Neural cell (in vitro differentiated cells): ENCODE data around the gene LY6G5B. TPM values are rescaled to one million over a fixed set of nuclear protein-coding genes. Genes with fewer than 3 reads are reported as not detected.
A peak's percentile ranks its signal among the peaks of the same experiment; 100 is the strongest.

ENCODE experiments used
- H2AFZ ChIP-seq: fragments of 200-600, 300-800 bp; sonication (generic), shearing (Covaris generic); 2 replicates; pipeline ENCODE4 v1.6.0; 2014; ENCODE audit warnings: low read depth, mild to moderate bottlenecking, antibody characterized with exemption, low read length, moderate library complexity
- H3F3A ChIP-seq: fragments of 200-600 bp; shearing (Covaris generic); 2 replicates; pipeline ENCODE4 v1.6.1; 2016; ENCODE audit warnings: mild to moderate bottlenecking, moderate library complexity, mixed read lengths, antibody characterized with exemption, low read length; ENCODE audit not compliant: insufficient read depth, poor library complexity, severe bottlenecking
- H3K27ac ChIP-seq: fragments of 200-600, 300-800 bp; sonication (generic), shearing (Covaris generic); 2 replicates; pipeline ENCODE4 v1.5.1; 2014; ENCODE audit warnings: mild to moderate bottlenecking, low read length, moderate library complexity
- H3K27me3 ChIP-seq: fragments of 300-800, 200-600 bp; sonication (generic), shearing (Covaris generic); 2 replicates; pipeline ENCODE4 v1.6.0; 2014; ENCODE audit warnings: mild to moderate bottlenecking, low read depth, low read length, moderate library complexity; ENCODE audit not compliant: insufficient read depth
- H3K36me3 ChIP-seq: fragments of 300-800, 200-600 bp; sonication (generic), shearing (Covaris generic); 2 replicates; pipeline ENCODE4 v1.5.1; 2014; ENCODE audit warnings: mild to moderate bottlenecking, antibody characterized with exemption, low read length, moderate library complexity; ENCODE audit not compliant: insufficient read depth
- H3K4me2 ChIP-seq: fragments of 300-800, 200-600 bp; sonication (generic), shearing (Covaris generic); 2 replicates; pipeline ENCODE4 v1.6.0; 2014; ENCODE audit warnings: mild to moderate bottlenecking, low read length
- H3K4me3 ChIP-seq: fragments of 300-800, 200-600 bp; sonication (generic), shearing (Covaris generic); 2 replicates; pipeline ENCODE4 v1.5.1; 2014; ENCODE audit warnings: mild to moderate bottlenecking, low read length, moderate library complexity
- H3K79me2 ChIP-seq: fragments of 200-600 bp; shearing (Covaris generic); replicated peaks from 2 replicates; pipeline ENCODE4 v1.6.0; 2014; ENCODE audit warnings: mild to moderate bottlenecking, low read length, moderate library complexity; ENCODE audit not compliant: insufficient read depth
- H3K9ac ChIP-seq: fragments of 300-800, 200-600 bp; sonication (generic), shearing (Covaris generic); 2 replicates; pipeline ENCODE4 v1.6.1; 2016; ENCODE audit warnings: mild to moderate bottlenecking, low read length, mixed read lengths
- H3K9me2 ChIP-seq: fragments of 200-600 bp; shearing (Covaris generic); 2 replicates; pipeline ENCODE4 v1.6.1; 2016; ENCODE audit warnings: mild to moderate bottlenecking, low read length, mixed read lengths; ENCODE audit not compliant: insufficient read depth
- H3K9me3 ChIP-seq: fragments of 200-600, 300-800 bp; sonication (generic), shearing (Covaris generic); 2 replicates; pipeline ENCODE4 v1.6.1; 2016; ENCODE audit warnings: mild to moderate bottlenecking, mixed run types, low read length, moderate library complexity, mixed read lengths
- H4K20me1 ChIP-seq: fragments of 200-600 bp; shearing (Covaris generic); 2 replicates; pipeline ENCODE4 v1.6.1; 2016; ENCODE audit warnings: mild to moderate bottlenecking, mixed run types; ENCODE audit not compliant: insufficient read depth
- EP300 ChIP-seq: fragments of 450-650 bp; conservative IDR thresholded peaks from 2 replicates; pipeline ENCODE4 v1.6.1; 2014; ENCODE audit warnings: antibody characterized with exemption, mild to moderate bottlenecking, moderate library complexity; ENCODE audit not compliant: poor library complexity, severe bottlenecking
- EZH2 ChIP-seq: fragments of 200-600, 300-800 bp; shearing (Covaris generic), sonication (generic); IDR thresholded peaks from 2 replicates; pipeline ENCODE4 v1.6.1; 2014; ENCODE audit warnings: antibody characterized with exemption, low read length, borderline replicate concordance, mild to moderate bottlenecking; ENCODE audit not compliant: insufficient read depth, poor library complexity, severe bottlenecking
- MXI1 ChIP-seq: fragments of 450-650 bp; conservative IDR thresholded peaks from 2 replicates; pipeline ENCODE4 v1.6.1; 2014; ENCODE audit warnings: antibody characterized with exemption, mild to moderate bottlenecking; ENCODE audit not compliant: poor library complexity, severe bottlenecking
- POLR2AphosphoS5 ChIP-seq: IDR thresholded peaks from 2 replicates; pipeline ENCODE4 v1.6.1; 2012
- RAD21 ChIP-seq: fragments of 450-650 bp; conservative IDR thresholded peaks from 2 replicates; pipeline ENCODE4 v1.6.1; 2014; ENCODE audit warnings: antibody characterized with exemption, mild to moderate bottlenecking, moderate library complexity
- SMC3 ChIP-seq: fragments of 450-650 bp; conservative IDR thresholded peaks from 2 replicates; pipeline ENCODE4 v1.6.1; 2014; ENCODE audit warnings: antibody characterized with exemption, mild to moderate bottlenecking, moderate library complexity; ENCODE audit not compliant: poor library complexity
- TAF1 ChIP-seq: IDR thresholded peaks from 2 replicates; pipeline ENCODE4 v1.6.1; 2012; ENCODE audit warnings: low read depth
- polyA minus RNA-seq: library from RNA; depleted of rRNA, polyadenylated mRNA; stranded (reverse); fragments of >200 nt; gene quantifications from 2 replicates; pipeline ENCODE4 v1.2.3, GENCODE V29; 2014
- polyA plus RNA-seq: library from polyadenylated mRNA; depleted of rRNA; stranded (reverse); fragments of >200 nt; gene quantifications from 2 replicates; pipeline ENCODE4 v1.2.3, GENCODE V29; 2014
- TF ChIP-seq, protein P1 (sequence below): IDR thresholded peaks from 2 replicates; pipeline ENCODE4 v1.6.1; 2012; ENCODE audit warnings: borderline replicate concordance
- TF ChIP-seq, protein P2 (sequence below): fragments of 450-650 bp; IDR thresholded peaks from 2 replicates; pipeline ENCODE4 v1.5.1; 2014; ENCODE audit warnings: antibody characterized with exemption, mild to moderate bottlenecking, moderate library complexity; ENCODE audit not compliant: poor library complexity, severe bottlenecking

The LY6G5B gene, protein sequence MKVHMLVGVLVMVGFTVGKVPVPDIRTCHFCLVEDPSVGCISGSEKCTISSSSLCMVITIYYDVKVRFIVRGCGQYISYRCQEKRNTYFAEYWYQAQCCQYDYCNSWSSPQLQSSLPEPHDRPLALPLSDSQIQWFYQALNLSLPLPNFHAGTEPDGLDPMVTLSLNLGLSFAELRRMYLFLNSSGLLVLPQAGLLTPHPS
- polyA plus RNA-seq (4.0 and 7.7 TPM in 2 replicates), polyA minus RNA-seq (6.1 and 6.7 TPM in 2 replicates)

DNA sequence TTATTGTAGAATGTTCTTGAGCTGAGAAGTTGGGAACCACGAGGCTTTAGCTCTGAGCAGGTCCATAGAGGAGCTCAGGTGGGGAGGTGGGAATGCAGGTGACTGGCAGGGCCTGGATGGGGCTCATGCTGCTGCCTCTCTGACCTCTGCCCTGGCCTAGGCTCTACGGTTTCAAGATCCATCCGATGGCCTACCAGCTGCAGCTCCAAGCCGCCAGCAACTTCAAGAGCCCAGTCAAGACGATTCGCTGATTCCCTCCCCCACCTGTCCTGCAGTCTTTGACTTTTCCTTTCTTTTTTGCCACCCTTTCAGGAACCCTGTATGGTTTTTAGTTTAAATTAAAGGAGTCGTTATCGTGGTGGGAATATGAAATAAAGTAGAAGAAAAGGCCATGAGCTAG is at the start of gene LY6G5B:
Gene LY6G5B (plus strand): TSS at position 301 of the 400 bp plus-strand sequence. CDS start 975 bp downstream, outside the sequence.
- TF ChIP-seq TAF1, result no peak
- no peak for TF ChIP-seq RAD21
- no peak for TF ChIP-seq POLR2AphosphoS5
- no peak for TF ChIP-seq MXI1
- no peak for TF ChIP-seq EP300
- TF ChIP-seq, protein P1, sequence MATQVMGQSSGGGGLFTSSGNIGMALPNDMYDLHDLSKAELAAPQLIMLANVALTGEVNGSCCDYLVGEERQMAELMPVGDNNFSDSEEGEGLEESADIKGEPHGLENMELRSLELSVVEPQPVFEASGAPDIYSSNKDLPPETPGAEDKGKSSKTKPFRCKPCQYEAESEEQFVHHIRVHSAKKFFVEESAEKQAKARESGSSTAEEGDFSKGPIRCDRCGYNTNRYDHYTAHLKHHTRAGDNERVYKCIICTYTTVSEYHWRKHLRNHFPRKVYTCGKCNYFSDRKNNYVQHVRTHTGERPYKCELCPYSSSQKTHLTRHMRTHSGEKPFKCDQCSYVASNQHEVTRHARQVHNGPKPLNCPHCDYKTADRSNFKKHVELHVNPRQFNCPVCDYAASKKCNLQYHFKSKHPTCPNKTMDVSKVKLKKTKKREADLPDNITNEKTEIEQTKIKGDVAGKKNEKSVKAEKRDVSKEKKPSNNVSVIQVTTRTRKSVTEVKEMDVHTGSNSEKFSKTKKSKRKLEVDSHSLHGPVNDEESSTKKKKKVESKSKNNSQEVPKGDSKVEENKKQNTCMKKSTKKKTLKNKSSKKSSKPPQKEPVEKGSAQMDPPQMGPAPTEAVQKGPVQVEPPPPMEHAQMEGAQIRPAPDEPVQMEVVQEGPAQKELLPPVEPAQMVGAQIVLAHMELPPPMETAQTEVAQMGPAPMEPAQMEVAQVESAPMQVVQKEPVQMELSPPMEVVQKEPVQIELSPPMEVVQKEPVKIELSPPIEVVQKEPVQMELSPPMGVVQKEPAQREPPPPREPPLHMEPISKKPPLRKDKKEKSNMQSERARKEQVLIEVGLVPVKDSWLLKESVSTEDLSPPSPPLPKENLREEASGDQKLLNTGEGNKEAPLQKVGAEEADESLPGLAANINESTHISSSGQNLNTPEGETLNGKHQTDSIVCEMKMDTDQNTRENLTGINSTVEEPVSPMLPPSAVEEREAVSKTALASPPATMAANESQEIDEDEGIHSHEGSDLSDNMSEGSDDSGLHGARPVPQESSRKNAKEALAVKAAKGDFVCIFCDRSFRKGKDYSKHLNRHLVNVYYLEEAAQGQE, result no peak
- TF ChIP-seq, protein P2, sequence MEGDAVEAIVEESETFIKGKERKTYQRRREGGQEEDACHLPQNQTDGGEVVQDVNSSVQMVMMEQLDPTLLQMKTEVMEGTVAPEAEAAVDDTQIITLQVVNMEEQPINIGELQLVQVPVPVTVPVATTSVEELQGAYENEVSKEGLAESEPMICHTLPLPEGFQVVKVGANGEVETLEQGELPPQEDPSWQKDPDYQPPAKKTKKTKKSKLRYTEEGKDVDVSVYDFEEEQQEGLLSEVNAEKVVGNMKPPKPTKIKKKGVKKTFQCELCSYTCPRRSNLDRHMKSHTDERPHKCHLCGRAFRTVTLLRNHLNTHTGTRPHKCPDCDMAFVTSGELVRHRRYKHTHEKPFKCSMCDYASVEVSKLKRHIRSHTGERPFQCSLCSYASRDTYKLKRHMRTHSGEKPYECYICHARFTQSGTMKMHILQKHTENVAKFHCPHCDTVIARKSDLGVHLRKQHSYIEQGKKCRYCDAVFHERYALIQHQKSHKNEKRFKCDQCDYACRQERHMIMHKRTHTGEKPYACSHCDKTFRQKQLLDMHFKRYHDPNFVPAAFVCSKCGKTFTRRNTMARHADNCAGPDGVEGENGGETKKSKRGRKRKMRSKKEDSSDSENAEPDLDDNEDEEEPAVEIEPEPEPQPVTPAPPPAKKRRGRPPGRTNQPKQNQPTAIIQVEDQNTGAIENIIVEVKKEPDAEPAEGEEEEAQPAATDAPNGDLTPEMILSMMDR, result no peak
- TF ChIP-seq SMC3, result no peak
- no peak for TF ChIP-seq EZH2
- no peaks in the 10 kb centered on the region for H3K27me3 ChIP-seq
- no peak within 1 kb of the TSS for H2AFZ ChIP-seq
- H3F3A ChIP-seq, result no peaks in the 10 kb centered on the region
- H3K36me3 ChIP-seq, result no peaks in the 10 kb centered on the region
- H4K20me1 ChIP-seq, result no peaks in the 10 kb centered on the region
- H3K9ac ChIP-seq, result no peak within 1 kb of the TSS
- no peak within 1 kb of the TSS for H3K4me3 ChIP-seq
- no peak within 1 kb of the TSS for H3K4me2 ChIP-seq
- no peaks in the 10 kb centered on the region for H3K9me3 ChIP-seq
- H3K27ac ChIP-seq, result no peak within 1 kb of the TSS
- H3K9me2 ChIP-seq, result no peaks in the 10 kb centered on the region
- H3K79me2 ChIP-seq, result peaks cover 11% of the 10 kb centered on the region

DNA sequence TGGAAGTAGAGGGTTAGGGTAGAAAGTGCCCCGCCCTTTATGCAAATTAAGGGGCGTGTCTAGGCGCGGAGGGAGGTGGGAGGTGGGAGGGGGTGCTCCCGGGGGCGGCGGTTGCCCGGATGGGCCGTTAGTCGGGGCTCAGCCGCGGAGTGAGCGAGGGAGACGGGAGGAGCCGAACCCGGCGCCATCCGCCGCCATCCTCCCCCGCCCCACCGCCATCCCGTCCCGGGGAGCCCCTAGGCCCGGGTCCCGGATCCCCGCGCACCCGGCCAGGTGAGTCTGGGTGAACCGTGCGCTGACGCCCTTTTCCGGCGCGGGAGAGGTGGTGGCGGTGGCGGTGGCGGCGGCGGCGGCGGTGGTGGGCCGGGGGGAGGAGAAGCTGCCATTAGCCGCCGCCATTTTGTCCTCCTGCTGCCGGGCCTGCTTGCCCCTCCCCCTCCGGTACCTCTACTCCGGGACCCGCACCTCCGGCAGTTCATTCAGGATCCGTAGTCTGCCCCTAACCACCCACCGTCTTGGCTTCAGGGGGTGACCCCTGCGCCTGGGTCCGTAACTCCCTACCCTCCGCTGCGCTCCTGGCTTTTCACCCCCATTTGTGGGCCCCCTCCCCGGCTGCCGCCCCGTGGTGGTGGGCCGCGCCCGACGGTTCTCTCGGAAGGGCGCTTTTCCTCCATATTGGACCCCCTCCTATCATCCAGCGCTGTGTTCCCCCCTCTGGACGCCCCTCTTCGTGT is 49.0 kb upstream of the LY6G5B start, which contains the start of gene PRRC2A:
Gene PRRC2A (plus strand): TSS at position 130 of the 734 bp plus-strand sequence. CDS start 2,075 bp downstream, outside the sequence.
- Histone ChIP-seq H3K27ac (peak within 1 kb of the TSS; percentile 99), H3K4me2 (peak within 1 kb of the TSS; percentile 100), H3K9ac (peak within 1 kb of the TSS; percentile 100), H3K36me3 (peaks cover 2% of the 10 kb centered on the region), H4K20me1 (no peaks in the 10 kb centered on the region), H3F3A (no peaks in the 10 kb centered on the region), H2AFZ (peak within 1 kb of the TSS; percentile 88), H3K27me3 (no peaks in the 10 kb centered on the region), H3K79me2 (peaks cover 41% of the 10 kb centered on the region), H3K9me3 (no peaks in the 10 kb centered on the region), H3K9me2 (no peaks in the 10 kb centered on the region), H3K4me3 (peak within 1 kb of the TSS; percentile 93)
- TF ChIP-seq TAF1, result peak; percentile 85
- TF ChIP-seq, protein P1, result peak; percentile 88
- TF ChIP-seq, protein P2, result no peak
- TF ChIP-seq RAD21, result peak; percentile 15
- no peak for TF ChIP-seq EP300
- no peak for TF ChIP-seq MXI1
- peak; percentile 69 for TF ChIP-seq POLR2AphosphoS5
